GM19372 (cell line): ENCODE measurements around the gene MYLK3.

Experiments
- ATAC-seq: cut with Tn5 transposase; IDR thresholded peaks from one replicate; pipeline ENCODE4 v1.9.1; 2021; ENCODE audit warnings: mild to moderate bottlenecking, low read depth, moderate library complexity; ENCODE audit not compliant: unreplicated experiment

The MYLK3 gene

DNA sequence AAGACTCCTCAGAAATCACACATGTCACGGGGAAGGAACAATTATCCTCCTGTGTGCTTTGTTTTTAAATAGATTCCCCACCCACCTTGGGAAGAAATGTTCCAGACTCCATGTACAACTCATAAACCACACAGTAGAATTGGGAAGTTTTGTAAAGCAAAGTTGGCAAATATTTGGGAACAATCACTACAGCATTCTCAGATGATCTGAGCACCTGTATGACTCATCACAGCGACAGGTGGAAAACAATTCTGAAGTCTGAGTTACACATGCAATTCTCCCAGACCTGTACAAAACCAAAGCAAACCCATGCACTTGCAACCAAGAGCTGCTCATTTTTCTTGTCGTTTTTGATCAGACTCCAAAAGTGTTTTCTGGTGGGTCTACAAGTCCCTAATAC is 14.4 kb upstream of the MYLK3 start:
- ATAC-seq, result no peak

GRCh38 chr16:46759309-46759708 is 11.2 kb upstream of the MYLK3 start:
- ATAC-seq, result no peak

GRCh38 chr16:46757339-46758050 is 9.4 kb upstream of the MYLK3 start:
- no peak for ATAC-seq

- ATAC-seq, result no peak
These were observed 8.6 kb upstream of the MYLK3 start for GRCh38 chr16:46756772-46757171.

GRCh38 chr16:46753015-46753414 is 4.9 kb upstream of the MYLK3 start:
- ATAC-seq, result no peak

- ATAC-seq, result no peak
These were observed 3.2 kb upstream of the MYLK3 start for GRCh38 chr16:46751381-46751780.

DNA sequence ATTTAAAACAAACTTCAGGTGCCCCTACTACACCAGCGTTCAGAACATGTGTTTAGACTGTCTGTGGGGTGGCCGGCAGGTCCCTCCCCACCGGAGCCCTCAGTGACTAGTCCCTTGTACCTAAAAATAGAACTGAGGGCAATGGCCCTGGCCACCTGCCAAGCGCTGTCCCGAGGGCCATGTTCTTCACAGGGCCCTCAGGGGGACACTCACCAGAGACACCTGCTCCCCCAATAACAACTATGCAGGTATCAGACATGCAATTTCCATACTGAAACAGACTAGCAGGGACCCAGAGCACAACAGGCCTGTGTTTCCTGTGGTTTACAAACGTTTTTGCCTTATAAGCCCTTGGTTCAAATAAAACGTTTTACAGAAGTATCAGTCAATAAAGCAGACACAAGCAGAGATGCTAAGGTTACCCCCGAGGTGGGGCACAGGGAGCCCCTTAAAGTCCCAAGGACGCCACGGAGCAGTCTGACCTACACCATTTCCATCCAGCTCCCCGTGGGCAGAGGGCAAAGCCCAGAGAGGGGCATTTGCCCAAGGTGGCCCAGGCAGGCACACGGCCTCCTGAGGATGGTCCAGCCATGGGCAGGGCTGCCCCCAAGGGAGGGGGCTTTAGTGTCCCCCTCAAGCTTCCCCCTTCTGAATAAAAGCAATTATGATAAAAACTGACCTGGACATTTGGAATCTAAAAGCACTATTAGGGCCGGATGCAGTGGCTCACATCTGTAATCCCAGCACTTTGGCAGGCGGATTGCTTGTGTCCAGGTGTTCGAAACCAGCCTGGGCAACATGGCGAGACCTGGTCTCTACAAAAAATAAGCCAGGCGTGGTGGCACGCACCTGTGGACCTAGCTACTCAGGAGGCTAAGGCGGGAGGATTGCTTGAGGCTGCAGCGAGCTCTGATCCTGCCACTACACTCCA is 896 bp upstream of the MYLK3 start:
- peak; percentile 60 for ATAC-seq

DNA sequence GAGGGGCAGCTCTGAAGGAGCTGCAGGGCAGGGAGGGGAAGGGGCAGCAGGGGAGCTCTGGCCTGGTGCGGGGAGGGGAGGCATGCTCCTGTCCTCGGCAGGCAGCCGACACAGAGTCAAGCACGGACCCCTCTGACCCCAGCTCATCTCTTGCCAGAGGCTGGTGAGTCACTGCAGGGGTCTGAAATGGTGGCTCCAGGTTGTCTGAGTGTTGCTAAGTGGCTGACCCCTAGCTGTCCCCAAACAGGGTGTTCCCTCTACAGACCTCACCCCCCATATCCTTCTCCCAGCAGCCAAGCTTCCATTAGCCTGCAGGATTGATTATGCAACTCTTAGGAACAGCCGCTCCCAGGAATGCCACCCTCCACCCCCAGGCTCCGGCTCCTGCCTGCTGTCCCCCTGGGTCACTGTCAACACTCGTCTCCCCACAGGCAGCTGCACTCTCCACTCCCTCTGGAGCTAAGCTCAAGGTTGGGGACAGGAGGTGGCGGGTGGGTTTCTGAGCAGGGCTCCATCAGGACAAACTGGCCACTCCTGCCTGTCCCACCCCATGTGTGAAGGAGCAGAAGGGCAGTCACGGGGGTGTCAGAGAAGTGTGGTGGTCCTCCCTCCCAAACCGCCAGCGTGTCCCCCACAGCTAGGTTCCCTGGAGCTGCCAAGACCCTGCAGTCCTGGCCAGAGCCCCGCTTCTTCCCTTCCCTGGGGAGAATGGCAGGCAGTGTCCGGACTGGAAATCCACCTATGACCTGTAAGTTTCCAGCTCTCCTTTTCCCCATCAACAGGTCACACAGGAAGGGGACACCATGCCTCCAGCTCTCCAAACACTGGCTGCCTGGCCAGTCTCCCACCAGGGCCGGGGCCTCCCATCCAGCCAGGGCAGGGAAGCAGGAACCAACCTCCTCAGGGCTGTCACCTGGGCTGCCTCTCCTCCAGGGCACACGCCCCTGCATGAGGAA is 1.0 kb downstream of the MYLK3 start:
- ATAC-seq, result no peak

GRCh38 chr16:46745617-46746016 is 2.5 kb downstream of the MYLK3 start:
- no peak for ATAC-seq

GRCh38 chr16:46743232-46743719 is 4.9 kb downstream of the MYLK3 start:
- no peak for ATAC-seq

GRCh38 chr16:46739934-46740333 is 8.2 kb downstream of the MYLK3 start:
- no peak for ATAC-seq

DNA sequence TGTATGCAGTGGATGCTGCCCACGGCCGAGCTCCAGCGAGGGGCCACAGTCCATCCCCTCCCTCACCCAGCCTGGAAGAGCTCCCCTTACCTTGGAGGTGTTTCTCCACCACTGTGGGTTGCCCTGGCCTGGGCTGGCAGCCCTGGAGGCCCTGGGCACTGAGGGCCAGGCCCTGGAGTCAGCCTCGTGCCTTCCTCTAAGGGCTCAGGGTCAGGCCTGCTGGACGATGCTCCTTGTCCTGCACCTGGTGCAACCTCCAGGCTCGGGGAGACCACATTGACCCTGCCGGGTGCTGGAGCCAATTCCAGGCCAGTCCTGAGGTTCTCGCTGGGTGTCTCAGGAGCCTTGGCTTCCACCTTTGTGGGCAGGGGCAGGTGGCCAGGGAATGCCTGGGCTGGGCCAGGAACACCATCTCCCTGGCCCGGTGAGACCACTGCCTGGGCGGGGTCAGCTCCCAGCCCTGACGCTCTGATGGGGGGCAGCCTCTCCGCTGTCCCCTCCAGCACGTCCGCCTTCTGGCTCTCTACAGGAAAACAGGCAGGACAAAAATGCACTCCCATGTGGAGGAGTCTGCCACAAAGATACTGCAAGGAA is 10.4 kb downstream of the MYLK3 start:
- no peak for ATAC-seq

- no peak for ATAC-seq
These were observed 11.4 kb downstream of the MYLK3 start for GRCh38 chr16:46736695-46737094.

- ATAC-seq, result no peak
These were observed 14.8 kb downstream of the MYLK3 start for GRCh38 chr16:46733319-46733830.

DNA sequence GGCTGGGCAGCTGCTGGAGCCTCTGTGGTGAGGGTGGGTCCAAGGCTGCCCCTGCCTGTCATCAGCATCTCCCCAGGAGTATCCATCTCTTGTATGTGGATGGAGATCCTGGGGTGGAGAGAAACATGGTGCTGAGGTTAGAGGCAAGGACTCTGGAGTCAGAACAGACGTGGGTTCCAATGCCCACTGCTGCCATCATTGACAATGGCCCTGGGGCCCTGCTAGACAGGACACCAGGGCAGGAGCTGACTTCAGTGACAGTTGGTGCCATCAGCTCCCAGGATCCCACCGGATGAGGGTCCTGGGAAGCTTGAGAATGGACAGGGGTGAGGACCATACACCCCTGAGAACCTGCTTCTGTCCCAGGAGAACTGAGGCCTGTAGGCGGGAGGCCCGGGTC is 15.6 kb downstream of the MYLK3 start:
- ATAC-seq, result no peak

DNA sequence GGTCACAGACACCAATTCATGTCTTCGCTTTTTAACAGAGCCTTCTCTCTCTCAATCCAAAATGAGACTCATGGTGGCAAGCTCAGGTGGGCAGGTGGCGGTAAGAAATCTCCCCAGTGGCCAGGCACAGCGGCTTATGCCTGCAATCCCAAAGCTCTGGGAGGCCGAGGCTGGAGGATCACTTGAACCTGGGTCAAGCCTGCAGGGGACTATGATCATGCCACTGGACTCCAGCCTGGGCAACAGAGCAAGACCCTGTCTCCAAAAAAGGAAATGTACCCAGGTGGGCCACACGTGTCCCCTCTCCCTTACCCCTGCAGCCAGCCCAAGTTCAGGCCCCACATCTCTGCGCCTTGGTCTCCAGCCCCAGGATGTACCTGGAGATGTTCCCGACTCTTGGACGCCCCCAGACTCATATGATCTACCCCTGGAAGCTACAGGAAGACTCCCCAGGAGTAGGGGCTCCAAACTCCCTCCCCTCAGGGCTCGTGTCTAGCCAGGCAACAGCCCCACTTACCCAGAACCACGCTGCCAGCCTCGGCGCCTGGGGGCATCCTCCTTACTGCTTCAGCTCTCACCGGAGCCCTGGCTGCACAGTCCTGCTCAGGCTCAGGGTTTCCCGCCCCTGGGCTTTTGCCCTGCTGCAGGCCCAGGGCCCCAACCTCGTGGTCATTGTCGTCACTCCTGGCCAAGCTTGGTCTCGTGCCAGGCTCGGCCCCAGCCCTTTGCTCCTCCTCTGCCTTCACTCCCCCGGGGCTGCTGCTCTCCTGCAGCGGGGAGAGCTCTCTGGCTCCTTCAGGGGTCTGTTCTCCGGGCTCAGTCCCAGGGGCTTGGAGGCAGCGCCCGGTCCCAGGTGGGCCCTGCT is 16.2 kb downstream of the MYLK3 start:
- ATAC-seq, result no peak

- ATAC-seq, result no peak
These were observed 17.1 kb downstream of the MYLK3 start for GRCh38 chr16:46730801-46731690.

DNA sequence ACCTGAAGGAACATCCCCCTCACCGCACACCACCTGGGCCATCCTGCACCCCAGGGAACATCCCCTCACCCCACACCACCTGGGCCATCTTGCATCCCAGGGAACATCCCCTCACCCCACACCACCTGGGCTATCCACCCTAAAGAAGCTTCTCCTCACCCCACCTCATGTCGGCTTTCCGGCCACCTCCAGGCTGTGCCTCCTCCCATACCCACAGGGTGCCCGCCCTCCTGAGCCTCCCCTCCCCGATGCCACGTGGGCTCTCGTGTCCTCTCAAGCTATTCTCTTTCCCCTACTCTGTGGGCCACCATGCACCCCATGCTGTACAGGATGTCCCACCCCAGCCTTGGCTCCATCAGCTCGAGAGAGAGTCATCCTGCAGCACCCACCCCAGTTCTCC is 18.0 kb downstream of the MYLK3 start:
- ATAC-seq, result no peak
